GM18520 (cell line): ENCODE data around the gene LAMA2.
"Not testable (repeated sequence)": the region's sequence is repeated elsewhere in the genome, so short reads cannot be mapped to it uniquely, and the experiment has no call there.

Experiments
- ATAC-seq: cut with Tn5 transposase; IDR thresholded peaks from one replicate; pipeline ENCODE4 v1.9.1; 2021; ENCODE audit not compliant: unreplicated experiment

Gene LAMA2

GRCh38 chr6:129115471-129115870 lies 232.5 kb downstream of the LAMA2 start:
- no peak for ATAC-seq

GRCh38 chr6:129117355-129117754 lies 234.4 kb downstream of the LAMA2 start:
- no peak for ATAC-seq

GRCh38 chr6:129120856-129121638 lies 238.1 kb downstream of the LAMA2 start:
- ATAC-seq = no peak

DNA sequence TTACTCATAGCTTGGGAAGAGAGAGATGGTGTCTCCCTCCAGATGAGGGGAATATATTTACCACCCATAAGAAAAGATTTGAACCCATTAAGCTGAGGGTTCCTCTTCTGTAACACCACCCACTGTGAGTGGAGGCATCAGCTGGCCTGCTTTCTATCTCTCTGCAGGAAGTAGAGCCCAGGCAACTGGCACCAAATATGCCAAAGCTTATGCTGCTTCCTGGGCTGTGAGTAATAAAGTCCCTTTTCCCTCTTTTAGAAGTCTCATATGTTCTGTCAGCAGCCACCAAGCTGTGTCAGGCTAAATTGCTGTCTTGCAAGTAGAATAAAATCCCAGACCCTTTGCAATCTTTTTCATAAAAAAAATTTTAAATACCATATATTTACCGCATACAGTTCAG lies 241.4 kb downstream of the LAMA2 start:
- no peak for ATAC-seq

DNA sequence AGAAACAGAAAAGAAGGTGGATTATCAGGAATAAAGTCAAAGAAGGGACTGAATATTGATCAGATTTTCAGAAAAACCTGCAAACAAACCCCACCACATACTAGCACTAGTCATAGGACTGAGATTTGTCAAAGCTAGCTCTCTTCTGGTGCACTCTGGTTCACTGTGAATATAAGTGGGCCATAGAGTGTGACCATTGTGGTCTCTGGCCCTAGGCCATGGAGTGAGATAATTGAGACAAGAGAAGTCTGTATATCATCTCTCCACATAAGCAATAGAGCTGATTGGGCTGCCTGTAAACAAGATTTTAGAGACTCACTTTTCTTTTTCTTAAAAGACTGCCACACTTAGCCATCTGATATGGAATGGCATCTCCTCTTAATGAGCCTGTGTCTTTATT lies 247.2 kb downstream of the LAMA2 start:
- no peak for ATAC-seq

DNA sequence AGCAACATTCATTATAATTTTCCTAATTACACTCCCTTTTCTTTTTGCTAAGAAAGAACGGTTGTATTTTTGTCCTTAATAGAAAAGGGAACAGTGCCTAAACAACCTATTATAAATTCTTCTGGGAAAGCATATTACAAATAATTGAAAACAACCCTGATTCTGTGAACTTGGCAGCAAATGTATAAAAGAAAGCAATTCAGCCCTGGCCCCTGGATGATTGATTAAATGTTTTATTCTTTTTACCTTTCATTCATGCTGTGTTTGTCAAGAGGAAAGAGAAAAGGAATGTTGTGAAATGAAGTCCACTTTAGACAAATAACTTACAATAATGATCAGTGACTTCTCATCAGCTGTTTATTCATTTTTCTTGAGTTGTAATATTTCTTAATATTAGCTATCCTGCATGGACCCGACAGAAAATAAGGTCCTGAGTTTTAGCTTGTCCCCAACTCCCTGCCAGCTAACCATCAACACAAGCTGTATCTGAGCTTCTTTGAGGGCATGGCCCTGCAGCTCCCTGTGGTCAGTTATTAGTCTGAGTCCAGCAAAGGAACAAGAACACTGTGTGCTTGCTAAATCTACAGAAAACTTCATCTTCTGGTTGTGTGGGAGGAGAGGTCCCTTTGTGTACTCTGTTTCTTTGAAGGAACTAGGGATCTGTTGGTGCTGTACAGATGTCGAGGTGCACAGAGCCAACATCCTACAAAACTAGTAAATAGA lies 248.2 kb downstream of the LAMA2 start:
- ATAC-seq = no peak

DNA sequence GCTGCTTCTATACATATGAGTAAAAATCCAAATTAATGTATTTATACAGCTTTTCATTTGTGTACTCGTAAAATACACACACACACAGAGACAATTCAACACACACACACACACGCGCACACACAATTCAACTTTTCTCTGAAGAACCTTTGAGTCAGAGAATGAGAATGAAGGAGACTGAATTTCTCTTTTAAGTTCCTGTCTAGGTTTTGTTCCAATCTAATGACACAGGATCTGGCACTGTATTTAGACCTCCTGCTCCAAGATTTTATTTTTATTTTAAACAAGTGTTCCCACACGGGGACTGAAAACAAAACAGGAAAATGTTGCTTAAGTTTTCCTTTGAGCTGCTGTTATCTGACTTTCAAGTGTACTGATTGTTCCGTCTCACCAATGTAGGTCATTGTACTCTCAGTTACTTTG lies 250.8 kb downstream of the LAMA2 start:
- ATAC-seq = no peak

- ATAC-seq = no peak
These were observed 251.6 kb downstream of the LAMA2 start for GRCh38 chr6:129134535-129134934.

- ATAC-seq = no peak
These were observed 252.5 kb downstream of the LAMA2 start for GRCh38 chr6:129135451-129135850.

DNA sequence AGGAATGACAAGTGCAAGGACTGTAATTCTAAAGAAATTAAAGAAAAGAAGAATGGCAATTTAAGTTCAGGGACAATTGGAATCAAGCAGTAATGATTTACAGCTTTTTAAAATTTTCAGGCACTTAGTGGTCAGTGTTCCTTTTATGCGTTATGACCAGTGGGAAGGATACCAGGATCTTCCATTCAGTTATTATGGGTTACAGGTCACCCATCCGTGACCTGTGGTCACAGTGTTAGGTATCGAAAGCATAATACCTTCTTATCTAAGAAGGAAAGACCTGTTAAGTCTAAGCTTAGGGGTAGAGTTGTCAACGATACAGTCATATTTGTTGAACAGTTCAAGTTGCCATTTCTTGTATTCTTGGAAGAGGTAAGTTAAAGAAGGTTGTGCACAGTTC lies 253.8 kb downstream of the LAMA2 start:
- no peak for ATAC-seq

DNA sequence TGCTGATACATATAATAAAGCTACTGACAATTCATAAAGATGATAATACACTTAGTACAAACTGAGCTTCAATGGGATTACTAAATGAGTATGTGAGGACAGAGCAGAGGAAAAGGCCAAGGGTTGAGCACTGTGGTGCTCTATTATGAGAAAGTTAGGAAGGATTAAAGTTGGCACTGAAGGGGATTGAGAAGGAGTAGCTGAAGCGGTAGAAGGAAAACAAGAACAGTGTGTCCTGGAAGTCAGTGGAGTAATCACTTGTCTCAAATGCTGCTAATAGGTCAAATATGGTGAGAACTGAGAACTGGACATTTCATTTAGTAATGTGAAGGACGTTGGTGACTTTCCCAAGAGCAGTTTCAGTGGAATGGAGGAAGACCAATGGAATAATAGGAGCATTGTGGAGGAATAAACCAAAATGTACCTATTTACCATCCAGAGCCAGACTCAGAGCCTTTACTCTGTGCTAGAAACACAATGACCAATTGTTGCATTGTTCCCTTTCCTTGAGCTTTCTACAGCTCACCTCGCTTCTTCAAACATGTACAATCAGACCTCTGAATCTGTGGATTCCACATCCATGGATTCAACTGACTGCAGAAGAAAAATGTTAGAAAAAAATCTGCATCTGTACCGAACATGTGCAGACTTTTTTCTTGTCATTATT lies 255.9 kb downstream of the LAMA2 start:
- ATAC-seq = no peak

GRCh38 chr6:129140526-129140925 lies 257.6 kb downstream of the LAMA2 start:
- ATAC-seq = no peak

DNA sequence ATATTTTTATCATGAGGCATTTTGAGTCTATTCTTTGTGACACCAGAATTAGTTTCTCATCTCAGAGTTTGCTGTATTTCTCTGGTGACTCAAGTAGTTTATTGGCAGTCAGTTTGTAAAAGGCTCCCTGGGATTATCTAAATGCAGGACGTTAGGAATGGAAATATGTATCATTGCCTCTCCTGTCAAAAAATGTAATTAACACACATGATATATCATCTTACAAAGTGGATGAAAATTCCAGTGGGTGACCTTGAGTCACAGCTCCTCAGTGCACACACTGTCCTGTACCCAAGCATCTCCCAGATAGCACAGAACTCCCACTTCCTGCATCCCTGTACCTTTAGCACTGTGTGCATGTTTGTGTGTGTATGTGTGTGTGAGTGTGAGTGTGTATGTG lies 258.6 kb downstream of the LAMA2 start:
- ATAC-seq = no peak

DNA sequence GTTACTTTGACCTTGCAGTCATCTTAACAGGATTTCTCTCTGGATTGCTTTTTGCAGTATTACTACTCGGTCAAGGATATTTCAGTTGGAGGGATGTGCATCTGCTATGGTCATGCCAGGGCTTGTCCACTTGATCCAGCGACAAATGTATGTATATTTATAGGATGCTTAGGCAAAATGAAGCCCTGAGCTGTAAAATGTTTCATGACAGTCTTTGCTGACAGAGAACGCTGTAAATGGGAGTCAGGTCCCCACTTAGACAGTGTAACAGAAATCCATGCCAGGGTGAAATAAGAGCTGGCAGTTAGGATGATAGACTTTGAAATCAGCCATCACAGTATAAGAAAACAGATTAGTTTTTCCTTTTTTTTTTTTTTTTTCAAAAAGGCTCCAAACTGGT lies 264.0 kb downstream of the LAMA2 start:
- ATAC-seq = no peak

DNA sequence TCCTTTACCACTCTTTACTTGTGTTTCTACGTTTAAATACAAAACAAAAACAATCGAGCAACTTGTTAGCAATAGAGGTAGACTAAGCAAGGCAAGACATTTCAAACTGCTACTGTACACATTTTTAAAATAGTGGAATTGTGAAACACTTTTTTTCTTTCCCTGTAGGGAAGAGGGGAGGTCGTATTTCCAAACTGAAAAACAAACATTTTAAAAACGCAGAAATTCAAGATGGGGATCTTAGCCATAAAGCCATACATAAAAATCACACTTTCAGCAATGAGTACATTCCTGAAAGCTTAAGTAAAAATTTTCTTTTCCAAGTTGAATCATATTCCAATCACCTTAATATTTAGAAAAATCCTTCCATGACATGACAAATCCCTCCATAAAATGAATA lies 267.6 kb downstream of the LAMA2 start:
- no peak for ATAC-seq

DNA sequence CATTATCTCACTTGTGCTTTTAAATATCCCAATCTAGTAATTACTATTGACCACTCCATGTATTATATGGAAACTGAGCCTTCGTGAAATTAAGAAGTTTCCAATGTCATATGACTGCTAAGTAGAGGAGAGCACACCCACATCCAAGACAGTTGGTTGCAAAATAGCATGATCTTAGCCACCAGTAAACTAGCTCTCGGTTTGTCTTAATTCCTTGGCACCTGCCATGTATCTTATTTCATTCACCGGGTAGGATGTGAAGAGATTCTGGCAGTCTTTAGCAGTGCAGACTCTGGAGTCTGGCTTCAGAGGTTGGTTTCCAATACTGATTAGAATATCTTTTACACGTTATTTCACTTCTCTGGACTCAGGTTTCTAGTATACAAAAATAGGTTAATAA lies 270.3 kb downstream of the LAMA2 start:
- ATAC-seq = no peak

DNA sequence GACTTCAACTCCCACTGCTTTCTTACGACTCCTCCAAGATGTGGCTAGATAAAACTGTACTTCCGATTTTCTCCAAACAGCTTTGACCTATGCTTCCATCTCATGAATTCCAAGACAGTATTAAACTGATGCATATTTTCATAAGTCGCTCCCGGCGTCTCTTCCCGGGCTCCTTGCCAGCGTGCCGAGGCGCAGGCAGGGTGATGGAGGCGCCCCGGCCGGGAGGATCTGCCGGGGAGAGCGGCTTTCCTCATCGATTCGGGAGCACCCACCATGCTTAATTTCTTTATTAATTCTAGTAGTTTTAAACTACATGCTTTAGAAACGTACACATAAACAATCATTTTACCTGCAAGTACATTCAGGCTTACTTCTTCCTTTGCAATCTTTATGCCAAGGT lies 276.3 kb downstream of the LAMA2 start:
- ATAC-seq = not testable (repeated sequence)

GRCh38 chr6:129162605-129163004 lies 279.7 kb downstream of the LAMA2 start:
- ATAC-seq = no peak

DNA sequence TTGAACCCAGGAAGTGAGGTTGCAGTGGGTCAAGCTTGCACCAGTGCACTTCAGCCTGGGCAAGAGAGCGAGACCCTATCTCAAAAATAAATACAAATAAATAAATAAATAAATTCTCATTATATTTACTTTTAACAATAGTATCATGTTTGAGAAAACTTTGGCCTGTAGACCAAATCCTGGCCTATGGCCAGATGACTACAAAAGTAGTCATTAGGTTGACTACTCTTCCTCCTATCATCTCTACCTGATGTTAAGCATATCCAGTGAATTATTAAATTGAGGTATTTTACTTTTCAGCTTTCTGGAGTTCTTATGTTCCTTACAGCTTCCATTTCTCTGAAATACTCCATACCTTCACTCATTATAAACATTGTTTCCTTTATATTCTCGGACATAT lies 280.6 kb downstream of the LAMA2 start:
- no peak for ATAC-seq

GRCh38 chr6:129164032-129164431 lies 281.1 kb downstream of the LAMA2 start:
- ATAC-seq = no peak

GRCh38 chr6:129172279-129172995 lies 289.5 kb downstream of the LAMA2 start:
- ATAC-seq = not testable (repeated sequence)
